Stimulated activated CD4-positive, alpha-beta T cell treated with anti-CD3 and anti-CD28 coated beads, TNF-alpha, amount 100 ng/mL, for 1 hour (primary cell): ENCODE results near the gene TBRG1.

Source experiments
- DNase-seq, 3 donors: peaks; one replicate each; pipeline ENCODE4 v3.0.0-alpha.2; 2020; ENCODE audit warnings: low read depth in 3 of 3, low spot score in 1 of 3

TBRG1 gene

DNA sequence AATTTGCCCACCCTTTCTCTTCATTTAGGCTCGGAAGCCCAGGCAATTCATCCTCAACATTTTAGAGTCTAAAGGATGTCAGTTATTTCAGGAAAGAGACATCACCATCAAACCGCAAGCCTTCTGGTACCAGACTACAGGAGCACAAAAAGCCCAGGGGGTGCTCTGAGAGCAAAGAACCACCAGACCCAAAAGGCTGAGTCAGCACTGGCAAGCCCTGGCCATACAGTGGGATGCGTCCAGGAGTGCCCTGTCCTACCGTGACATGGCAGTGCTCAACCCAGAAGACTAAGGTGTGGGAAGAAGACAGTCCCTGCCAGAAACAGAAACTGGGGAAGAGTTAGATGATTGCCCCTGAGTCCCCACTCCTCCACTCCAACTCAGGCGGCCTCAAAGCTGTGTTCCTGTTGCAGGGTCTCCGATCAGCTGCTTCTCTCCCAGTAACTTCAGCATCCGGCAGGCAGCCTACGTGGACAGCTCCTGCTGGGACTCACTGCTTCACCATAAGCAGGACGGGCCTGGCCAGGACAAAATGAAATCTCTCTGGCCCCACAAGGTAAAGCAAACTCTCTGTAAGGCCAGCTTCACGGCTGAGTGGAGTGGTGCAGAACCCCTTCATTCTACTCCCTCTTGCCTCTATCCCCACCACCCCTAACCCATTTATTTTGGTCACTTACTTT, 10.0 kb upstream of the TBRG1 start:
- no peak for DNase-seq

DNA sequence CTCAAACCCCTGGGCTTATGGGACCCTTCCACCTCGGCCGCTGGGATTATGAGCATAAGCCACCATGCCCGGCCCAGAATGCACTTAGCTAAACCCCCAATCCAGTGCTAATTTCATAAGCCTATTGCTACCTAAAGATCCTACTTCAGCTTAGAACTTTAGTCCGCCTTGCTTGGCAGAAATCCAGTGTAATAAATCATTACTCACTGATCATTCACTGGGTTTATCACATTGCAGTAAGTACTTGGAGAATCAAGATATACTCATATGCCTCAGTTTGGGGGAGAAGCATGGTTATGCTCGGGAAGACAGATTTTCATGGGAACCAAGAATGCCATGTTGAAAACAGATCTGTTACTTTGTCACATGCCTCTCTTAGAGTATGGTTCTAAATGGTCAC, 3.8 kb upstream of the TBRG1 start:
- DNase-seq, result no peak

DNA sequence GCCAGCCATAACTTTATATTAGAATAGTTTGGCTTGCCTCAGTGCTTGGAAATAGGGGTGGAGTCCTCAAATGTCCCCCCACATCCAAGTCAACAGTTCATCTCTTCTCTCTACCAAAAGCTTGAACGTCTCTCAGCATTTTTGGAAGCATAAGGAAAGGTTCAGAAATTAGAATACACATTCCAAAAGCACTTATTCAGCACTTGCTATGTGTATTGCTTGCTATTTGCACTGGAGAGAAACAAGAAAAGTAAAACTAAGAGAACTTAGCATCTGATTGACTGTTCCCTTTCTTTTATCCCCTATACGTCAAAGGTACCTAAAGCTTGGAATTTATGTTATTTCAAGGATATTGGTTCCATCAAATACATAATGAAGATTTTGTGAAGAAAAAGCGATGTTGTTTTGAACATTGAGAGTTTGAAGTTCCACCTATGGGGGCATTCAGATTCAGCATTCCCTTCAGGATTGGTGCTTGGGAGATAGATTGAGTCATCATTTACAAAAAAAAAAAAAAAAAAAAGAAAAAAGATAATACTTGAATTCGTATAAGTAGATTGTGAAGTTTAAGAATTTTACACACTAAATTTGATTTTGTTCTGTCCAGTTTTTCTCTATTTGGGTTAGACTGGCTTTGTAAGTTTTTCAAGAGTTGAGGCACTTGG, 1.3 kb downstream of the TBRG1 start:
- DNase-seq, result no peak

DNA sequence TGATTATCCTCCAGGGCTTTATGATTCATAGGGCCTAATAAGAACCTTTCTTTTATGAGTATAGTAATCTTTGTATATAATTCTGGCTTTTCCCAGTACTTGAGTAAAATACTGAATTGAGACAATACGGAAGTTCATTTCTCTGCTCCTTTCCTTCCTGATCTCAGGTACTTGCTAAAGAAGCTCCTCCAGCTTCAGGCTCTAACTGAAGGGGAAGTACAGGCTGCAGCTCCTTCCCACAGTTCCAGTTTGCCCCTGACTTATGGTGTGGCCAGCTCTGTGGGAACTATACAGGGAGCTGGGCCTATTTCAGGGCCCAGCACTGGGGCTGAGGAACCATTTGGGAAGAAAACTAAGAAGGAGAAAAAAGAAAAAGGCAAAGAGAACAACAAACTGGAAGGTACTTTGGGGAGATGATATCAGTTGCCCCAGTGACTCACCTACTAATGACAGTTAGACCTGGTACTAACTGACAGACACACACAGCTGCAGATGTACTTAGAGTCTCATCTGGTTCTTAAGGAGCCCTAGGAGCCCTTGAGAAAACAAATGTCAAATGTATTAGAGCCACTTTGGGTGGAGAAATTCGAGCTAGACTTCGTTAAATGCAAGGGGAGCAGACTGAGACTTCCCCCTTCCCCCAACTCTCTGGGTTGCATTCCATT, 3.0 kb downstream of the TBRG1 start:
- DNase-seq, result no peak

DNA sequence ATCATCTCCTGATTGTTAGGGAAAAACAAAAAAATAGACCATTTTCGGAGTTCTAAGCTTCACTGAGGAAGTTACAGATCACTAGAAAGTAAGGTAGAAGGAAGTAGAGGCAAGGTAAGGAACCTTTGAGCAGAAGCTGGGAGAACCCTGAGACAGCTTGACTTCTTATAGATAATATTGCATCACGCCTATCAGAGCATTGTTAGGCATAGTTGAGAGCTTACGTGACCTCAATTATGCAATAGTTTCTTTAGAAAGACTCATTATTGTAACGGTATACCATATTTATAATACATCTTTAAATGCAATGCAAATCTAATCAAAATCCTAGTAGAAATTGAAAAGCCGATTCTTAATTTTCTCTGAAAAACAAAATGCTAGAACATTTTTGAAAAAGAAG, 4.9 kb downstream of the TBRG1 start:
- DNase-seq, result no peak

DNA sequence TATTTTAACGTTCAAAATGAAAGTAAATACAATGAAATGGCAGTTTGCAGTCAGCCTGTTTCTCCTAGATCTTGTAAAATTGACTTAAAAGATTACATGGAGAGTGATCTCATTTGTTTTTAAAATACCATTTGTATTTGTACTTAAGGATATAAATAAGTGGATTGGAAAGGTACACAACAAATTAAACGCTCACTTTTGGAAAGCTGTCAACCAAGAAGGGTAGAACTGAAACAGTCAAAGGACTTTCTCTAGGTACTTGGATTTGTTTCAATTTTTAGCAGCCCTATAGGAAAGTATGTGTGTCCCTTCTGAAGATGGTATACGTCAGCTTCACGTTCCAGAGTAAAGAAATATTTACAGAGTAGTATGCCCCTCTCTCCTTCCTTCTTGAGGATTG, 7.3 kb downstream of the TBRG1 start:
- DNase-seq, result no peak

DNA sequence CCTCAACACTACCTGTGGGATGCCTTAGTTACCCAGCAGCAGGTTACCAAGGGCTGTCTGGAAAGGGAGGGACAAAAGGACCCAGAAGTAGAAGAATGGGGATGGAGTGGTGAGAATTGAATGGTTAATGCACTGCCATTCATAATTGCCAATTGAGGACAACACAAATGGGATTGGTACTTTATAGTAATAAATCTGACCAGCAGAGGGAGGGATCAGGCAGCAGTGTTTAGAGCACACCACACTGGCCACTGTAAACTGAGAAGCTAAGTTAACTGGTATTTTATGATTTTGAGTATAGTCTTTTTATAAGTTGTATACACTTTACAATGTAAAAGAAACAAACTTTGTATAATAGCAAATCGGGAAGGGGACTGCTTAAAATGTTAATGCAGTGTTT, 10.7 kb downstream of the TBRG1 start:
- DNase-seq, result no peak

DNA sequence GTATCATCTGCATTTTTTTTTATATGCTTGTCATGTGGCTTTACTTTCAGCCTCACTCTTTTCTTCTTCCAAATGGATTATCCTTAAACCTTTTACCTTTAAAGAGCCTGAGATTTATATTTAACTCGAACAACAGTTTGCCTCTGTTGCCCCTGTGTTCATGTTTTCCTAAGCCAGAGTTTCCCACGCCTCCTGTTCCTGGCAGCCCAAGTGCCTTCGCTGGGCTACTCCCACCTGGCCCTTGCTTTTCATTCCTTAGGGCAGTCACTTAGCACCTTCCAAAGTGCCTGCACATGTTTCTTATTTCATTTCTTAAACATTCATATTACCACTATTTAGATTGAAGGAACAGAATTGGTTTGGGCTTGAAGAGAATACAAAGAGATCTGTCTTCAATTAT, 13.3 kb downstream of the TBRG1 start:
- no peak for DNase-seq

DNA sequence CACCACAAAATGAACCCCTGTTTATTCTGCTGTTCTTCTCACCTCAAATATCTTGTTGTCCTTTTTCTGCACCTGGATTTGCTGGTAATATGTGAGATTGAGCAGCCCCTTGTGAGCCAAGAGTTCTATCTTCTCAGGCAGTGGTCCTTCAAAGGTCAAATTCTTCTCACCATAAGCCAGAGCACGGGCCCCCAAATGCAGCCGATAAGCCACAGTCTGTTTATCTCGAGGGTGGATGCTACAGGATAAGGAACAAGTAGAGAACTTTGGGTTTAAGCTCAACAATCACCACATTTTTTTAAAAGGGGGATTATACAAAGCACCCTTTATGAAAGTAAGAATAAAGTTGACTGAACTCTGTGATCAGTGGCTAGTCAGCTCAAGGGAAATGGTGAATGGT, 15.8 kb downstream of the TBRG1 start:
- DNase-seq, result no peak

DNA sequence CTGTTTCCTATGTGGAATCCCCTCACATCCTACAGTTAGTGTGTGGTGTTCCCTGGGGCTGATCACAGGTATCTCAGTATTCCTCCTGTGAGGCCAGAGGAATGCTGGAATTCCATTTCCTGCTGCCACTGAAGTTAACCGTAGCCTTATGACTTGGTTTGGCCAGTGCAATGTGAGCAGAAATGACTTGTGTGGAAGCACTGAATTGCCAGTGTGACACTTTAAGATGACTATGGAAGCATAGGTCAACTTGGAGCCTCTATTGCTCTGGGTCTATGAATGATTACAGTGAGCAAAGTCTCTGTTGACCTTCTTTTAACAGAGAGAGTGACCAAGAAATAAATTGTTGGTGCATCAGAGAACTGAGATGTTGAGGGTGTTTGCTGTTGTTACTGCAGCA, 16.5 kb downstream of the TBRG1 start:
- no peak for DNase-seq

DNA sequence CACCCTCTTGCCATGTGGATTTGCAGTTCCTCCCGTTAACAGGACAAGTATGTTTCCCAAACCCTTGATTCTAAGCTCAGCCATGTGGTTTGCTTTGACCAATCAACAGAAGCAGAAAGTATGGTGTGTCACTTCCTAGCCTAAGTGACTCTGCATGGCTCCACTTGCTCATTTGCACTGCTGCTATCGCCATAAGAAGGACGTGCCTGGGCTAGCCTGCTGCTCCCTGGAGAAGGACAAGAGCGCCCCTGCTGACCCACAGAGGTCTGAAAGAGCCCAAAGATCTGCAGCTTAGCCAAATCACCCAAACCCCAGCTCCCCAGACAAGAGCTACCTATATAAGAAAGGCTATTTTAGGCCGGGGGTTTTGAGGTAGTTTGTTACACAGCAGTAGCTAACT, 18.0 kb downstream of the TBRG1 start:
- no peak for DNase-seq

DNA sequence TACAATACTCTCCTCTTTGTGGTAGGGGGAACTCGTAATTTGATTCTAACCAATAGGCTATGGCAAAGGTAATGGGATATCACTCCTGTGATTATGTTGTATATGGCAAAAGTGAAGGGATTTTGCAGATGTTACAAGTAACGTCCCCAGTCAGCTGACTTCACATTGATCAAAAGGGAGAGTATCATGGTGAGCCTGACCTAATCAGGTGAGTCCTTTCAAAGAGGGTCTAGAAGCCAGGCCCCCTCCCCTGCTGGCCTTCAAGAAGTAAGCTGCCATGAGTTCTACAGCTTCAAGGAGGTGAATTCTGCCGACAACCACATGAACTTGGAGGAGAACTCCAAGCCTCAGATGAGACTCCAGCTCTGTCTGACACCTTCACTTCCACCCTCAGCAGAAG, 20.0 kb downstream of the TBRG1 start:
- DNase-seq, result no peak

DNA sequence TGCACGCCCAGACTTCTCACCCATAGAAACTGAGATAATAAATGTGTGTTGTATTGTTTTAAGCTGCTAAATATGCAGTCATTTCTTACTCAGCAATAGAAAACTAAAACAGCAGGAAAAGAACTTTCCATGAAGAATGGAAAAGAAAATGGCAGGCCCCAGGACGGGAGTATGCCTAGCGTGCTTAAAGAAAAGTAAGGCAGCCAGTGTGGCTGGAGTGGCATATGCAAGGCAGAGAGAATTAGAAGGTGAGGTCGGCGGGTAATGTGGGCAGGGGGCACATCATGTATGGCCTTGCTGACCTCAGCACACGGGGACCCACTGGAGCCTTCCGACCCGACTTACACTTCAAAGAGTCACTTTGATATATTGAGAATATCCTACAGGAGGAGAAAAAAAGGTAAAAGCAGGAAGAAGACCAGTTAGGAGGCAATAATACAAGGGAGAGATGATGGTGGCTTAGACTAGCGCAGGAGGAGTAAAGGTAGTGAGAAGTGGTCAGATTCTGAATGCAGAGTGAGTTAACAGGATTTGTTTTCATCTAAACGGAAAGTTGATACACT, 20.5 kb downstream of the TBRG1 start:
- no peak for DNase-seq

DNA sequence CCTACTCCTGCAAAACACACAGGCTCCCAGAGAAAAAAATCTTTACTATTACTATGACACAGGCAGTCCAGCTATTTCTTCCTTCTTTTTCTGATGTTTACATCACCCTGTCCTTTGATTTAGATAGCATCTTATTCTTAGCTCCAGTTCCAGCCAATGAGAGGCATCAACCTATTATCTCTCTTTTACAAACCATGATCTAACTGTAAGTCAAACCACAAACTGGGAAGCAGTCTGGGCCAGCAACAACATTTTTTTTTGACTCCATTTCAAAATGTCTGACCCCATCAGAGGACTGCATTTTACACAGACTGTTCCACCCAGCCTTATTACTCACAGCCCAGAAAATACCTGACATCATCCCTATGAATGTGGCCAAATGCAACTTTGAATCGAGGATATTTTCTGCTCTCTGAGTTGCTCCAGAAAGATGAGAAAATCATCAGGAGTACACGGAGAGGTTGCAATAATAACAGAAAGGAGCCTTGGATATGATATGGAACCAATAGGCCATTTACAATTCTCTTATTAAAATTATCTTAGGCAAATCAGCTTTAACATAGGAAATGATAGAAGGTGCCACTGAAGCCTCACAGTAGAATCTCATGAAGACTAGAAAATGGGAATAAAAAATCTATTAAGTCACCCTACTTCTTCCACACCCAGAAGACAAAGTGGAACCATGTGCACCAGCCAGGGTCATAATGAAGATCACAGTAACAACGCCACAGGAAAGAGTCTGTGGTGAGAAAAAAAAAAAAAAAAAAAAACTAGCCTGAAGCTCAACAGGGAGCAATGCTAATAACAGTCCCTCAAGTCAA, 21.2 kb downstream of the TBRG1 start:
- no peak for DNase-seq

DNA sequence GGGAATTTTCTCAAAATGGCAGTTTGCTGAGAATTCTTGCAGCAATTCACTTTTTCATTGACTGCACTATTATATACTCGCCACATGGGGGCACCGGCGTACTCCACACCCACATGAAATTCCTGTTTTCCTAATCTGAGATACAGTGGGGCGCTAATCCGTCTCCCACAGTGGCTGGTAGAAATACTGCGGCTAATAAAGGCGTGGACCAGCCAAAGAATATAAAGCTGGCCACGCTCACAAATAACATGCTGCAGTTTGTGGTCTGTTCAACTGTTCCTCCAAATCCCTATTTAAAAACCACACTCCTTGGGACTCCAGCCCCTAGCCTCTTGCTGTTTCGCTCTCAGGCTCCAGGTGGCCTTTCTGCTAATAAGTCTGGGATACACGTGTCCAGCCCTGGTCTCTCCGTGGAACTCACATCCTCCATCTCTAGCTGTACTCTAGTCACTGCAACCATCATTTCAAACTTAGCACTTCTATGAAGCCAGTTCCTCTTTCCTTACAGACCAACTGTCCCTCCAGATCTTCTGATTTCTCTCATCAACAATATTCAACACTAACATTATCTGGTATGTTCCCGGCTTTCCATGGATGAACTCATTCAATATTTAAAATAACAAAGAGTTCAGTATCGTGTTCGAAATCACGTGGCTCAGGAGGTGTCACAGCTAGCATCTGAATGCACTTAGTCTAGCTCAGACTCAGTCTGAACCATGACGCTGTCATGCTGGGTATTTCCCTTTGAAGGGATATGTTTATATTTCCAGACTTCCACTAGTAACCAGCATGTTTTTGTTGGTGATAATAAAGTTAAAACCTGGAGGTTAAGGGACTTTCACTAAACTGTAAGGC, 22.0 kb downstream of the TBRG1 start:
- DNase-seq, result no peak

DNA sequence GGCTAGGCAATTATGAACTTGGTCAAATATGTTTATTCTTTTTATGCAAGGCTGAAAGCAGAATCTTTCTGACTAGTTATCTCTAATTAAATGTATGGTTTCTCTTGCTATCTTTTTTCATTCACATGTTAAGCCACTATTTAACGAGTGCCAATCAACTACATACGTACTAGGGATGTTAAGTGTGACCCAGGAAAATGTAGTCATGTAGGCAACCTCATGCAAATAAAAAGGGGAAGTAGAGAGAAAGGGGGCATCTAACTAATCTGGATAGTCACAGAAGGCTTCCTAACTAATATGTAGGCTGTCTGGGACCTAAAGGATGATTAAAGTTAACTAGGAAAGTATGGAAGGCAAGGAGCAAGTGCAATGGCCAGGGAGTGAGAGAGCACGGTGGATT, 23.5 kb downstream of the TBRG1 start:
- DNase-seq, result no peak

DNA sequence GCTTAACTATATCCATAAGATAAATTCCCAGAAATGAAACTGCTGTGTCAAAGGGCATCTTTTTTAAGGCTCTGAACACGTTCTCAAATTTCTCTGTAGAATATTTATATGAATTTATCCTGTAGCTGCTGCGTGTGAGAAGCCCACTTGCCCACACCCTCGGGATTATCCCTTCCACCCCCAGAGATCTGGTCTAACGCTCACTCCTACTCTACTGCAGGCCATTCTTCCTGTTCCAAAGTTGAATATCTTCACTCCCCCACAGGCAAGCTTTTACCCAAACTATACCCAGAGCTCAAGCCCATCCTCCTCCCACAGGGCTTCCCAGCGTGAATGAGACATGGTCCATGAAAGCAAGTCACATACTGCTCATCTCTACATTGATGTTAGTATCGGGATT, 25.9 kb downstream of the TBRG1 start:
- no peak for DNase-seq

DNA sequence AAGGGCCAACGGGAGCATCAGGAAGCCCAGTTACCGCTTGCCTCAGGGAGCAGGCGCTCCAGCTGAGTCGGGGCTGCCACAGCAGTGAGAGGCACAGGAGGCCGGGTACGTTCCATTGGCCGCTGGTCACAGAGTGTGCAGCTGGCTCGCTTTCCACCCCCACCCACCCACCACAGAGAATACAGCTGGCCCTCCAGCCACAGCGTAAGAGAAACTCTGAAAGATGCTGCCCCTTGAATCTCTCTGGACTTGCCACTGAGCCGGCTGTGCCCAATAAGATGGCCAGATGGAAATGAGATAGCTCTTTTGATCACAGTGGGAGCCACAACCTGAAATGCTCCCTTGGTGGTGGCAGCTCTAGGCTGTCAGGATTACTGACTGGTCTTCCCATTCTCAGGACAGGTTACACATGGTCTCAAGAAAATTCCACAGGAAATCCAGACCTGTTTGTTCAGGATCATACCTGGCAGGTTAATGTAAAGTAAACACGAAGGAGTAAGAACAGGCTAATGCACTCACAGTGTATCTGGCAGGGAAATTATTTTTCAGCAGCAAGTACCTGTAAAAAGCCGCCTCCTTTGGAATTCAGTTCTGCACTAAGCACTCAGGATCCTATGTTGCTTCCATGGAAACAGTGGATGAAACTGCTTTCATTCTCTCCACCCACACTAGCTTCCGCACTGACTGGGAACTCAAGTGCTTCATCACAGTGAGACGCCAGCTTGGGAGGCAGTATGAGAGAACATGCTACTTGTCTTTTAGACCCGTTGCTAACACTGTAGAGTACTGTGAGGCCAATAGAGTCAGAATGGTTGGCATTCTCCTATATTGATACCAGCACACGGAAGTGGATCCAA, 34.3 kb downstream of the TBRG1 start:
- DNase-seq, result no peak

DNA sequence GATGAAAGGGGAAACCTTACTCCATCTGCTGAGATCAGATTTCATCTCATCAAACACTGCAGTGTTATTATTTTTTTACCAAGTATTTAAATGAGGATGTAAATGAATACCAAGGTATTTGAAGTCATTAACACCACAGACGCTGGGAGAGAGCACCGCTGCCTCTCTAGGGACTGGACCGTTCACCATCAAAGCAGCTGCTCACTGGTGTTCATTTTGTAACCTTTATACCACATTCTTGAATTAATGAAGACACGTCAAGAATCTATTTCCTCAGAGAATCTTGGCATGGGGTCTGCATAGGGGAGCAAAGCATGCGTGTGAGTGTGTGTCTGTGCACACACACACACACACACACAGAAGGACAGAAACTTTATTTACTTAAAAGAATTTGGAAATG, 35.2 kb downstream of the TBRG1 start:
- DNase-seq, result no peak

DNA sequence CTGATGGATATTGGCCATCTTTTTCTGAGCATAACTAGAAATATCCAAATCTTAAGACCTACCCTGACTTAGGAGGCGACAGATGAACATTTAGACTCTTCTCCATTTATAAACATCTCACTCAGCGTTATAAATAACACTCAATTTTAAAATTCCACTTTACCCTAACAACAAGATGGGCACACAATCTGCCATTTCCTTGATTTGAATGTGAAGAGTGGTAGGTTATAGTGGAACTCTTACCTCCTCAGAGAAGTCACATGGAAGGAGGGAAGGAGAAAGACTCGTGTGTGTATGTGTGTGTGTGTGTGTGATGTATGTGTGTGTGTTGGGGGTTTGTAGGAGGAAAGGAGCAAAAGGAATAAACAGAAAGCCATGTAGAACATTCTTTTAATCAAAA, 35.8 kb downstream of the TBRG1 start:
- no peak for DNase-seq
